Endothelial cell of umbilical vein (primary cell): ENCODE measurements around the gene CYB5A. TPM values are rescaled to one million over a fixed set of nuclear protein-coding genes. Genes with fewer than 3 reads are reported as not detected.

Experiments used
- BruUV-seq: library from RNA; stranded (reverse); fragments of 400-500 nt; replicated peaks from 2 replicates; lab custom pipeline; 2021; lab: Mats Ljungman, UMichigan
- CTCF ChIA-PET: fragments of 300-600, 350-600 bp; sonication (Branson Sonifier 250); formaldehyde crosslinking; loops from one replicate; lab custom pipeline; 2021; ENCODE audit warnings: antibody characterized with exemption, inconsistent platforms; lab: Charles Lee
- POLR2A ChIA-PET: fragments of 300-600, 350-600 bp; sonication (Branson Sonifier 250); formaldehyde crosslinking; loops from one replicate; lab custom pipeline; 2021; ENCODE audit warnings: antibody characterized with exemption, inconsistent platforms; lab: Charles Lee
- DNase-seq: peaks from one replicate; pipeline ENCODE4 v3.0.0-alpha.2; 2011; ENCODE audit warnings: low read depth, low spot score
- FAIRE-seq: peaks from 2 replicates; lab custom pipeline; 2011; peaks lifted over from hg19 to GRCh38; lab: Jason Lieb, UNC
- H2AFZ ChIP-seq: 2 replicates; pipeline ENCODE4 v1.6.0; 2012; ENCODE audit warnings: low read depth, low read length, control low read depth, inconsistent platforms
- H3K27ac ChIP-seq: 2 replicates; pipeline ENCODE4 v1.5.1; 2011; ENCODE audit warnings: low read depth, mild to moderate bottlenecking, control low read depth, low read length, moderate library complexity; ENCODE audit not compliant: insufficient read depth
- H3K27me3 ChIP-seq, 2 experiments: 2 replicates each; pipeline versions ENCODE4 v1.6.0 to v1.6.1; 2011; ENCODE audit warnings: low read length in 2 of 2, mixed read lengths in 1 of 2; ENCODE audit not compliant: control insufficient read depth in 2 of 2, insufficient read depth in 2 of 2
- H3K36me3 ChIP-seq, 2 experiments: 2 replicates in 1 of 2; 3 replicates in 1 of 2; pipeline ENCODE4 v1.5.1; 2011; ENCODE audit warnings: low read length in 2 of 2, mild to moderate bottlenecking in 1 of 2, moderate library complexity in 1 of 2; ENCODE audit not compliant: control insufficient read depth in 2 of 2, insufficient read depth in 2 of 2; ENCODE audit errors: extremely low read depth in 1 of 2
- H3K4me1 ChIP-seq: 3 replicates; pipeline ENCODE4 v1.5.1; 2011; ENCODE audit warnings: mild to moderate bottlenecking, low read length; ENCODE audit not compliant: control insufficient read depth, insufficient read depth; ENCODE audit errors: extremely low read depth
- H3K4me2 ChIP-seq: 2 replicates; pipeline ENCODE4 v1.6.1; 2011; ENCODE audit warnings: low read length, control low read depth, mixed read lengths; ENCODE audit not compliant: insufficient read depth
- H3K4me3 ChIP-seq, 3 experiments: fragments of 200-600 bp in 1 of 3; sonication (generic), shearing (Covaris generic) in 1 of 3; replicated peaks in 1 of 3; 2 replicates each; pipeline ENCODE4 v1.5.1; 2011 to 2016; ENCODE audit warnings: control low read depth in 3 of 3, low read length in 3 of 3, mild to moderate bottlenecking in 2 of 3, inconsistent platforms in 1 of 3, low read depth in 1 of 3, moderate library complexity in 1 of 3; ENCODE audit not compliant: insufficient read depth in 1 of 3
- H3K79me2 ChIP-seq: 2 replicates; pipeline ENCODE4 v1.6.0; 2012; ENCODE audit warnings: low read length, inconsistent platforms; ENCODE audit not compliant: control insufficient read depth, insufficient read depth
- H3K9ac ChIP-seq: replicated peaks from 2 replicates; pipeline ENCODE3; 2011; ENCODE audit warnings: low read length, control low read depth; ENCODE audit not compliant: insufficient read depth; ENCODE audit errors: extremely low read depth
- H3K9me1 ChIP-seq: replicated peaks from 3 replicates; pipeline ENCODE4 v1.6.0; 2011; ENCODE audit warnings: mild to moderate bottlenecking, low read length; ENCODE audit not compliant: control insufficient read depth, insufficient read depth; ENCODE audit errors: extremely low read depth
- H3K9me3 ChIP-seq: replicated peaks from 2 replicates; pipeline ENCODE4 v1.5.1; 2012; ENCODE audit warnings: low read length, inconsistent platforms; ENCODE audit not compliant: control insufficient read depth, insufficient read depth
- H4K20me1 ChIP-seq: replicated peaks from 2 replicates; pipeline ENCODE3; 2011; ENCODE audit warnings: mild to moderate bottlenecking, low read length; ENCODE audit not compliant: control insufficient read depth, insufficient read depth; ENCODE audit errors: extremely low read depth
- CTCF ChIP-seq, 2 donors: IDR thresholded peaks; 1 replicate in 1 of 2; 2 replicates in 1 of 2; pipeline ENCODE4 v1.5.1; 2011; ENCODE audit warnings: low read length in 2 of 2, mild to moderate bottlenecking in 2 of 2, moderate library complexity in 2 of 2, control low read depth in 1 of 2, inconsistent platforms in 1 of 2, low read depth in 1 of 2; ENCODE audit not compliant: insufficient read depth in 1 of 2; ENCODE audit errors: extremely low read depth in 1 of 2
- EZH2 ChIP-seq: IDR thresholded peaks from 2 replicates; pipeline ENCODE4 v1.6.1; 2012; ENCODE audit warnings: borderline replicate concordance, low read depth, mild to moderate bottlenecking, moderate library complexity, low read length, inconsistent platforms; ENCODE audit not compliant: severe bottlenecking
- FOS ChIP-seq: IDR thresholded peaks from 2 replicates; pipeline ENCODE4 v1.6.1; 2011; ENCODE audit warnings: mild to moderate bottlenecking, low read length, moderate library complexity, borderline replicate concordance; ENCODE audit not compliant: insufficient read depth
- GATA2 ChIP-seq: IDR thresholded peaks from 2 replicates; pipeline ENCODE4 v1.7.0; 2011; ENCODE audit warnings: low read depth, mild to moderate bottlenecking, moderate library complexity, mixed read lengths, low read length; ENCODE audit not compliant: insufficient read length, insufficient read depth
- JUN ChIP-seq: IDR thresholded peaks from 2 replicates; pipeline ENCODE4 v1.6.1; 2011; ENCODE audit warnings: borderline replicate concordance, low read depth; ENCODE audit not compliant: insufficient read length, insufficient read depth
- MAX ChIP-seq: IDR thresholded peaks from 2 replicates; pipeline ENCODE4 v1.6.1; 2011; ENCODE audit not compliant: insufficient read depth, insufficient read length
- MYC ChIP-seq: IDR thresholded peaks from one replicate; pipeline ENCODE4 v1.6.1; 2011; ENCODE audit warnings: mild to moderate bottlenecking, low read depth, low read length
- POLR2A ChIP-seq: IDR thresholded peaks from 2 replicates; pipeline ENCODE4 v1.6.1; 2012; ENCODE audit warnings: low read depth, mild to moderate bottlenecking, control low read depth, low read length
- POLR2AphosphoS5 ChIP-seq: IDR thresholded peaks from 2 replicates; pipeline ENCODE4 v1.6.1; 2012; ENCODE audit warnings: low read depth, mild to moderate bottlenecking, control low read depth, low read length, moderate library complexity; ENCODE audit not compliant: insufficient read depth
- dilution Hi-C: fragments of 300-500 bp; cut with MboI; formaldehyde crosslinking; loops from one replicate; pipeline ENCODE4 v1.15.0; 2019; ENCODE audit warnings: low sequenced_read_pairs; ENCODE audit not compliant: extremely low pct_ligation_motif_present
- intact Hi-C: fragments of 100-400 bp; cut with micrococcal nuclease; formaldehyde crosslinking; loops from one replicate; pipeline ENCODE4 v1.10.0; 2022
- polyA plus RNA-seq, 4 experiments: library from polyadenylated mRNA; depleted of rRNA in 3 of 4; stranded (reverse) in 3 of 4; unstranded in 1 of 4; fragments of >200 nt; gene quantifications; 2 replicates each; pipeline versions ENCODE4 v1.2.1 to v1.2.3, GENCODE V29; 2011 to 2012; ENCODE audit warnings: missing spikeins in 1 of 4
- total RNA-seq: library from RNA; stranded (reverse); gene quantifications from 2 replicates; pipeline ENCODE4 v1.2.3, GENCODE V29; 2021

CYB5A gene
- total and polyA plus RNA-seq, 2 donors (not counting 3 experiments of a cell fraction or from before 2014, with no cell fraction given) = 24.9 to 74.0 TPM

- H3K9me3 ChIP-seq = no peaks in the 10 kb centered on the region
- intact Hi-C loops = no loop called here
- peaks cover 6% of the 10 kb centered on the region for H3K4me1 ChIP-seq
- no peaks in the 10 kb centered on the region for H3K27me3 ChIP-seq
- dilution Hi-C loops = no loop called here
- H3K9ac ChIP-seq = no peak overlapping the region
- no peaks in the 10 kb centered on the region for H3K79me2 ChIP-seq
- H3K9me1 ChIP-seq = no peaks in the 10 kb centered on the region
- no peak overlapping the region for H3K4me2 ChIP-seq
- H4K20me1 ChIP-seq = no peaks in the 10 kb centered on the region
- FAIRE-seq (no peak), DNase-seq (no peak)
- no peak overlapping the region for H3K27ac ChIP-seq
- no TSS peak for BruUV-seq
- no peak overlapping the region for H3K4me3 ChIP-seq
- ChIA-PET POLR2A (interaction anchor here (0.6 kb wide), 1 partner anchor 131 kb away, joined by 3 read pairs; no protein-coding TSS in a partner anchor), CTCF (interaction anchor here (1.2 to 1.3 kb wide), 2 partner anchors 15 to 54 kb away, joined by 3 to 6 read pairs; no protein-coding TSS in a partner anchor)
- H2AFZ ChIP-seq = no peak overlapping the region
- TF ChIP-seq FOS (no peak), EZH2 (no peak), GATA2 (no peak), POLR2AphosphoS5 (no peak), CTCF (IDR thresholded peaks at IDR 0.05; ENCODE audit: extremely low read depth in 1 of 2, insufficient read depth in 1 of 2, low read depth in 1 of 2, low read length in 2 of 2) (no peak), MAX (no peak), POLR2A (no peak), MYC (no peak), JUN (no peak)
- no peaks in the 10 kb centered on the region for H3K36me3 ChIP-seq
Measured at GRCh38 chr18:74288041-74288440, 3.7 kb downstream of the CYB5A start.
